HG03558 (cell line): ENCODE measurements around the gene CD59.
"Not testable (repeated sequence)": the region's sequence is repeated elsewhere in the genome, so short reads cannot be mapped to it uniquely, and the experiment has no call there.

Source experiments
- ATAC-seq: cut with Tn5 transposase; IDR thresholded peaks from one replicate; pipeline ENCODE4 v1.9.1; 2021; ENCODE audit warnings: moderate number of reproducible peaks; ENCODE audit not compliant: unreplicated experiment; ENCODE audit errors: extremely low read depth

CD59 gene

GRCh38 chr11:33670250-33671011, 65.8 kb downstream of the CD59 start:
- no peak for ATAC-seq

GRCh38 chr11:33669598-33670249, 66.5 kb downstream of the CD59 start:
- no peak for ATAC-seq

- ATAC-seq, result no peak
Observed at GRCh38 chr11:33668951-33669596, 67.1 kb downstream of the CD59 start.

GRCh38 chr11:33668468-33668825, 67.8 kb downstream of the CD59 start:
- no peak for ATAC-seq

- ATAC-seq, result no peak
Observed at GRCh38 chr11:33667819-33668467, 68.3 kb downstream of the CD59 start.

GRCh38 chr11:33665350-33666106, 70.7 kb downstream of the CD59 start:
- no peak for ATAC-seq

- ATAC-seq, result no peak
Observed at GRCh38 chr11:33664827-33665226, 71.4 kb downstream of the CD59 start.

- no peak for ATAC-seq
Observed at GRCh38 chr11:33664166-33664565, 72.1 kb downstream of the CD59 start.

GRCh38 chr11:33663121-33663520, 73.1 kb downstream of the CD59 start:
- no peak for ATAC-seq

- ATAC-seq, result not testable (repeated sequence)
Observed at GRCh38 chr11:33661526-33661925, 74.7 kb downstream of the CD59 start.

GRCh38 chr11:33660962-33661361, 75.3 kb downstream of the CD59 start:
- no peak for ATAC-seq

- no peak for ATAC-seq
Observed at GRCh38 chr11:33659370-33660139, 76.7 kb downstream of the CD59 start.

- ATAC-seq, result no peak
Observed at GRCh38 chr11:33658195-33658900, 77.9 kb downstream of the CD59 start.

GRCh38 chr11:33657757-33658156, 78.5 kb downstream of the CD59 start:
- ATAC-seq, result no peak

GRCh38 chr11:33656768-33657167, 79.5 kb downstream of the CD59 start:
- no peak for ATAC-seq

GRCh38 chr11:33655842-33656600, 80.2 kb downstream of the CD59 start:
- ATAC-seq, result no peak

- ATAC-seq, result no peak
Observed at GRCh38 chr11:33654594-33654993, 81.6 kb downstream of the CD59 start.
